Amygdala (tissue), 56 donors: ENCODE measurements around the gene EAPP.
A peak's percentile ranks its signal among the peaks of the same experiment; 100 is the strongest.
"Not testable (repeated sequence)": the region's sequence is repeated elsewhere in the genome, so short reads cannot be mapped to it uniquely, and the experiment has no call there.

Experiments used
- DNase-seq, 56 donors: peaks; one replicate each; lab custom pipeline; 2025; lab: John Stamatoyannopoulos, UW

Gene EAPP

GRCh38 chr14:34538871-34539406 lies 562 bp downstream of the EAPP start:
- DNase-seq, result no peak

DNA sequence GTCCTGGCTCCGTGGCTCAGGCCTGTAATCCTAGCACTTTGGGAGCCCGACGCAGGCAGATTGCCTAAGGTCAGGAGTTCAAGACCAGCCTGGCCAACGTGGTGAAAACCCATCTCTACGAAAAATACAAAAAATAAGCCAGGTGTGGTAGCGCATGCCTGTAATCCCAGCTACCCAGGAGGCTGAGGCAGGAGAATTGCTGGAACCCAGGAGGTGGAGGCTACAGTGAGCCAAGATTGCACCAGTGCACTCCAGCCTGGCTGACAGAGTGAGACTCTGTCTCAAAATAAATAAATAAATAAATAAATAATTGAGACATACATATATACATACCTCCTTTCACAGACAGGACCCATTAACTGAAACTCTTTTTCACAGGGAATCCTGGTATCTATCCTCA lies 1.4 kb downstream of the EAPP start:
- DNase-seq, result not testable (repeated sequence)

- no peak for DNase-seq
Observed at GRCh38 chr14:34537677-34538009, 1.9 kb downstream of the EAPP start.

- no peak for DNase-seq
Observed at GRCh38 chr14:34536951-34537676, 2.4 kb downstream of the EAPP start.

DNA sequence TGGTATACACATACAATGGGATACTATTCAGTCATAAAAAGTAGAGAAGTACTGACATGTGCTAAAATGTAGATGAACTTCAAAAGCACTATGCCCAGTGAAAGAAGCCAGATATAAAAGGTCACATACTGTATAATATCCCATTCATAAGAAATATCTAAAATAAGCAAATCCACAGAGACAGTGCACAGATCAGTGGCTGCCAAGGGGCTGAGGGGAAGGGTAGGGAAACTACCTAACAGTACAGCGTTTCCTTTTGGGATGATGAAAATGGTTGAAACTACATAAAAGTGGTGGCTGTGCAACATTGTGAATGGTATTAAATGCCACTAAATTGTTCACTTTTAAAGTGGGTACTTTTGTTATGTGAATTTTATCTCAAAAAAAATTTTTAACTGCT lies 11.9 kb downstream of the EAPP start:
- no peak for DNase-seq

GRCh38 chr14:34524216-34524615 lies 15.3 kb downstream of the EAPP start:
- DNase-seq, result not testable (repeated sequence)

GRCh38 chr14:34522496-34522895 lies 17.0 kb downstream of the EAPP start:
- no peak for DNase-seq

GRCh38 chr14:34521071-34521470 lies 18.4 kb downstream of the EAPP start:
- not testable (repeated sequence) for DNase-seq

DNA sequence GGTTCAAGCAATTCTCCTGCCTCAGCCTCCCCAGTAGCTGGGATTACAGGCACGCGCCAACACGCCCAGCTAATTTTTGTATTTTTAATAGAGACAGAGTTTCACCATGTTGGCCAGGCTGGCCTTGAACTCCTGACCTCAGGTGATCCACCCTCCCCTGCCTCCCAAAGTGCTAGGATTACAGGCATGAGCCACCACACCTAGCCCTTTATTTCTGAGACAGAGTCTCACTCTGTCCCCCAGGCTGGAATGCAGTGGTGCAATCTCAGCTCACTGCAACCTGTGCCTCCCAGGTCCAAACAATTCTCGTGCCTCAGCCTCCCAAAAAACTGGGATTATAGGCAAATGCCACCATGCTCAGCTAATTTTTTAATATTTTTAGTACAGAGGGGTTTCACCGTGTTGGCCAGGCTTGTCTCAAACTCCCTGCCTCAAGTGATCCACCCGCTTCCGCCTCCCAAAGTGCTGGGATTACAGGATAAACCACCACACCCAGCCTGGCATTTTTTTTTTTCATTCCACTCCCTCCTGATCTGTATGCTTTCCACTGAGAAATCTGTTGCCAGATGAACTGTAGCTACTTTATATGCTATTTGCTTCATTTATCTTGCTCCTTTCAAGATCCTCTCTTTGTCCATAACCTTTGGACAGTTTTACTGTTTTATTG lies 19.1 kb downstream of the EAPP start:
- not testable (repeated sequence) for DNase-seq

DNA sequence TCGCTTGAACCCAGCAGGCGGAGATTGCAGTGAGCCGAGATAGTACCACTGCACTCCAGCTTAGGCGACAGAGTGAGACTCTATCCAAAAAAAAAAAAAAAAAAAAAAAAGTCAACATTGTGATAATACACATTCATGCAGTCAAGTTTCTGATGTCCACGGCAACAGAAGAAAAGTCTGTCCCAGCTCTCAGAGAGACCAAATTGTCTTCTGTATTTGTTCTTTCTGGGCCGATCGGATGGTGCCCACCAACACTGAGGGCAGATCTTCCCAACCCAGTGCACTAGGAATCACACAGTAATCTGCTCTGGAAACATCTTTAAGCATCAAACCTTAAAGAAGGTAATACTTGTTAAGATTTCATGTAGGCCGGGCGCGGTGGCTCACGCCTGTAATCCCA lies 31.6 kb downstream of the EAPP start:
- DNase-seq, result no peak

DNA sequence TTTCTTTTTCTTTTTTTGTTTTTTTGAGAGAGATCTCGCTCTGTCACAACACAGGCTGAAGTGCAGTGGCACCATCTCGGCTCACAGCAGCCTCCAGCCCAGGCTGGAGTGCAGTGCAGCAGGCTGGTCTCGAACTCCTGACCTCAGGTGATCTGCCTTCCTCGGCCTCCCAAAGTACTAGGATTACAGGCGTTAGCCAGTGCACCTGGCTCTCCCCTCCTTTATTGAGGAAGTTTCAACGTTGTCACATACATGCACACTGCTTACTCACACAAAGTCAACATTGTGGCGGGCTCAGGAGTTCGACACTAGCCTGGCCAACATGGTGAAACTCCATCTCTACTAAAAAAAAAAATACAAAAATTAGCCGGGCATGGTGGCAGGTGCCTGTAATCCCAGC lies 32.0 kb downstream of the EAPP start:
- DNase-seq, result no peak

DNA sequence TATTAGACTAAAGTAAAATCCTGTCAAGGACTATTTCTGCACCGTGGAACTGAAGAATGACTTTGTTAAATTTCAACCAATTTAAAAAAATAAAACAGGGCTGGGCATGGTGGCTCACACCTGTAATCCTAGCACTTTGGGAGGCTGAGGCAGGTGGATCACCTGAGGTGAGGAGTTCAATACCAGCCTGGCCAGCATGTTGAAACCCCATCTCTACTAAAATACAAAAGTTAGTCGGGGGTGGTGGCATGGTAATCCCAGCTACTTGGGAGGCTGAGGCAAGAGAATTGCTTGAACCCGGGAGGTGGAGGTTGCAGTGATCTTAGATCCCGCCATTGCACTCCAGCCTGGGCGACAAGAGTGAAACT lies 34.4 kb downstream of the EAPP start:
- DNase-seq, result not testable (repeated sequence)

DNA sequence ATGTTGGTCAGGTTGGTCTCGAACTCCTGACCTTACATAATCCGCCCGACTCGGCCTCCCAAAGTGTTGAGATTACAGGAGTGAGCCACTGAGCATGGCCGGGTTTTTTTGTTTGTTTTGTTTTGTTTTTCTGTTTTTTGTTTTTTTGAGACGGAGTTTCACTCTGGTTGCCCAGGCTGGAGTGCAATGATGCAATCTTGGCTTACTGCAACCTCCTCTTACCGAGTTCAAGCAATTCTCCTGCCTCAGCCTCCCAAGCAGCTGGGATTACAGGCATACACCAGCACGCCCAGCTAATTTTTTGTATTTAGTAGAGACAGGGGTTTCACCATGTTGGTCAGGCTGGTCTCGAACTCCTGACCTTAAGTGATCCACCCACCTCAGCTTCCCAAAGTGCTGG lies 35.5 kb downstream of the EAPP start:
- DNase-seq, result not testable (repeated sequence)

DNA sequence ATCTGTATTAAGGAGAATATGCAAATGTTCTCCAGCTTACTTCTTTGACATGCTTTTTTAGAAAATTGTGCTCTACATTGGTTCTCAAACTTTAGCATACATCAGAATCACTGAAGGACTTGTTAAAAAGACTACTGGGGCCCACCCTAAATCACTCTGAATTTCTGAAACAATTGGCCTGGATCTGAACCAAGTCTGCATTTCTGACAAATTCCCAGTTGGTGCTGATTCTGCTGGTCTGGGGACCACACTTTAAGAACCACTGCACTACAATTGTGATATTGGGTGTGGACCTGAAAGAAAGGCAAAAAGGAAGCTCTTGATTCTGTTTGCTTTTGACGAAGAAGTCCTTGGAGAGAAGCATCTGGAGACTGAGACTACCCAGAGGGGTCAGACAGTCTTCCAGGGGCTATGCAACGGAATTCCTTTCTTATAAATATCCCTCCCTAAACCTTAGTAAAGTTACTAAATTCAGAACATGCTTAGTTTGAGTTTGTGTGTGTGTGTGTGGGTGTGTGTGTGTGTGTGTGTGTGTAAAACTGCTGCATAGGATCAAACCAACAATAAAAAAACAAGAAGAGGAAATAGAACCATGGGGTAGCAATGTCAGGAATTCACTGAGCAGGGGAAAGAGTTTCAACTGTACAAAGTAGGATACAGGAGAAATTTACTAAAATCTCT lies 36.8 kb downstream of the EAPP start:
- no peak for DNase-seq

DNA sequence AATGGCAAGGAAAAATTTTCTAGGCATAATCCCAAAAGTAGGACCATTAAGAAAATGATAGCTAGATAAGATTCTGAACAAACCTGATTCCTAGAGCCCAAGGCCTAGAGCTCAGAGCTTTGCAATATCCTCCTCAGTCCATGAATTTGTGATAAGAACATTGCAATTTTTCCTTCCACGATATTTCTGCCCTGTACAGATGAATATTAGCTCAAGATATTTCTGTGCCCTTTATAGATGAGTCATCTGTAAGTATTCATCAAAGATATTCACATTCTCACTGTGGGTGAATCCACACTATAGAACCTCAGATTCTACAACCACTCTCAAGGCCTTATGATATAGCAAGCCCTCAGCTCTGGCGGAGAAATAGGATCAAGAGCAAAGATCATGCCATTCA lies 37.5 kb downstream of the EAPP start:
- no peak for DNase-seq

DNA sequence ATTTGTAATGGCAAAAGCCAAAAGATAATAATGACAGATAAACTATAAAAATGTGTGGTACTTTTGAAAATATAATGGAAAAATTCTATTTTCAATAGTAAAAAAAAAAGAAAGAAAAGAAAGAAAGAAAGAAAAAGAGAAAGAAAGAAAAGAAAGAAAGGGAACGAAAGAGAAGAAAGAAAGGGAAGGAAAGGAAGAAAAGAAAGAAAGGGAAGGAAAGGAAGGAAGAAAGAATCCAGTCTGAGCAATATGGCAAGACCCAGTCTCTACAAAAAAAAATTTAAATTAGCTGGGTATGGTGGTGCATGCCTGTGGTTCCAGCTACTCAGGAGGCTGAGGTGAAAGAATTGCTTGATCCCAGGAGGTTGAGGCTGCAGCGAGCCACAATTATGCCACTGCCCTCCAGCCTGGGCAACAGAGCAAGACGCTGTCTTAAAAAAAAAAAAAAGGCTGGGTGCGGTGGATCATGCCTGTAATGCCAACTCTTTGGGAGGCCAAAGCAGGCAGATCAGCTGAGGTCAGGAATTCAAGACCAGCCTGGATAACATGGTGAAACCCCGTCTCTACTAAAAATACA lies 38.4 kb downstream of the EAPP start:
- DNase-seq, result no peak

- peak in 1 of 56 donors; percentile 0 for DNase-seq
Observed at GRCh38 chr14:34498684-34499412, 40.7 kb downstream of the EAPP start.

GRCh38 chr14:34496679-34497513 lies 42.6 kb downstream of the EAPP start:
- DNase-seq, result peak in 48 of 56 donors; percentile 2 to 86 (median 38)

- no peak for DNase-seq
Observed at GRCh38 chr14:34496007-34496678, 43.4 kb downstream of the EAPP start.
